CD14-positive monocyte (primary cell): ENCODE measurements around the gene OR5K2. TPM values are rescaled to one million over a fixed set of nuclear protein-coding genes. Genes with fewer than 3 reads are reported as not detected.

Experiments used
- DNase-seq, 3 donors: peaks; one replicate each; pipeline ENCODE4 v3.0.0-alpha.2; 2011 to 2022
- H2AFZ ChIP-seq: 2 replicates; pipeline ENCODE4 v1.6.0; 2012; ENCODE audit warnings: mild to moderate bottlenecking, low read depth, low read length, inconsistent platforms; ENCODE audit not compliant: insufficient read depth, poor library complexity, severe bottlenecking
- H3K27ac ChIP-seq, 2 donors: 1 replicate in 1 of 2; 2 replicates in 1 of 2; pipeline ENCODE4 v1.5.1; 2012 to 2013; ENCODE audit warnings: low read length in 2 of 2, control low read depth in 1 of 2, inconsistent platforms in 1 of 2, low read depth in 1 of 2, mild to moderate bottlenecking in 1 of 2
- H3K27me3 ChIP-seq, 2 donors: one replicate each; pipeline versions ENCODE4 v1.6.0 to v1.6.1; 2011 to 2013; ENCODE audit warnings: low read length in 2 of 2; ENCODE audit not compliant: control insufficient read depth in 2 of 2, insufficient read depth in 2 of 2
- H3K36me3 ChIP-seq, 2 donors: replicated peaks in 1 of 2; 1 replicate in 1 of 2; 2 replicates in 1 of 2; pipeline versions ENCODE4 v1.5.1 to v1.6.1; 2012 to 2013; ENCODE audit warnings: low read length in 2 of 2, control low read depth in 1 of 2, inconsistent platforms in 1 of 2, mild to moderate bottlenecking in 1 of 2; ENCODE audit not compliant: insufficient read depth in 2 of 2, control insufficient read depth in 1 of 2
- H3K4me1 ChIP-seq, 2 donors: 1 replicate in 1 of 2; 2 replicates in 1 of 2; pipeline versions ENCODE4 v1.5.1 to v1.6.1; 2012 to 2013; ENCODE audit warnings: low read length in 2 of 2, control low read depth in 1 of 2, inconsistent platforms in 1 of 2, mild to moderate bottlenecking in 1 of 2, moderate library complexity in 1 of 2; ENCODE audit not compliant: insufficient read depth in 2 of 2, control insufficient read depth in 1 of 2
- H3K4me2 ChIP-seq: replicated peaks from 2 replicates; pipeline ENCODE3; 2012; ENCODE audit warnings: low read length, moderate library complexity, mild to moderate bottlenecking; ENCODE audit not compliant: poor library complexity, severe bottlenecking; ENCODE audit errors: extremely low read depth
- H3K4me3 ChIP-seq, 3 experiments: fragments of 200-600 bp in 1 of 3; sonication (generic) in 1 of 3; replicated peaks in 1 of 3; 1 replicate in 2 of 3; 2 replicates in 1 of 3; pipeline ENCODE4 v1.5.1; 2011 to 2013; ENCODE audit warnings: low read length in 3 of 3, mild to moderate bottlenecking in 3 of 3, control low read depth in 2 of 3, low read depth in 2 of 3, inconsistent platforms in 1 of 3, moderate library complexity in 1 of 3
- H3K79me2 ChIP-seq: 2 replicates; pipeline ENCODE4 v1.6.0; 2012; ENCODE audit warnings: mild to moderate bottlenecking, control low read depth, inconsistent platforms, low read length, moderate library complexity; ENCODE audit not compliant: insufficient read depth
- H3K9ac ChIP-seq: 2 replicates; pipeline ENCODE4 v1.6.0; 2017; ENCODE audit warnings: low read length, mild to moderate bottlenecking; ENCODE audit not compliant: insufficient read depth, poor library complexity, severe bottlenecking
- H3K9me3 ChIP-seq, 2 donors: replicated peaks in 1 of 2; 1 replicate in 1 of 2; 2 replicates in 1 of 2; pipeline versions ENCODE4 v1.5.1 to v1.6.1; 2012 to 2013; ENCODE audit warnings: low read length in 2 of 2, control low read depth in 1 of 2; ENCODE audit not compliant: control insufficient read depth in 1 of 2, insufficient read depth in 1 of 2
- H4K20me1 ChIP-seq: 2 replicates; pipeline ENCODE4 v1.6.0; 2012; ENCODE audit warnings: mild to moderate bottlenecking, low read length, control low read depth, moderate library complexity; ENCODE audit not compliant: insufficient read depth
- H3K27ac Mint-ChIP-seq, 7 donors: one replicate each; pipeline ENCODE4 v1.8.0; 2020; ENCODE audit warnings: mild to moderate bottlenecking in 7 of 7, mixed read lengths in 7 of 7, moderate library complexity in 6 of 7, inconsistent platforms in 2 of 7
- H3K27me3 Mint-ChIP-seq, 3 donors: one replicate each; pipeline ENCODE4 v1.8.0; 2021 to 2022; ENCODE audit warnings: low read depth in 3 of 3, mild to moderate bottlenecking in 3 of 3, mixed read lengths in 3 of 3, moderate library complexity in 3 of 3, inconsistent platforms in 1 of 3
- H3K36me3 Mint-ChIP-seq, 2 donors: one replicate each; pipeline ENCODE4 v1.8.0; 2020; ENCODE audit warnings: mixed read lengths in 2 of 2, inconsistent platforms in 1 of 2, mild to moderate bottlenecking in 1 of 2
- H3K4me1 Mint-ChIP-seq: one replicate; pipeline ENCODE4 v1.8.0; 2020; ENCODE audit warnings: mild to moderate bottlenecking, mixed read lengths
- H3K4me3 Mint-ChIP-seq, 2 donors: one replicate each; pipeline ENCODE4 v1.8.0; 2020; ENCODE audit warnings: mild to moderate bottlenecking in 2 of 2, mixed read lengths in 2 of 2, moderate library complexity in 1 of 2
- H3K9me3 Mint-ChIP-seq, 7 donors: one replicate each; pipeline ENCODE4 v1.8.0; 2020 to 2022; ENCODE audit warnings: mixed read lengths in 7 of 7, mild to moderate bottlenecking in 6 of 7, moderate library complexity in 6 of 7, inconsistent platforms in 2 of 7
- CTCF ChIP-seq: fragments of 200-600 bp; IDR thresholded peaks from one replicate; pipeline ENCODE4 v1.8.0; 2022; ENCODE audit warnings: antibody characterized with exemption, mild to moderate bottlenecking
- WGBS: methylation state at CpG from one replicate; pipeline ENCODE4 v1.1.5; 2013; ENCODE audit warnings: missing lambda C conversion rate; ENCODE audit not compliant: insufficient coverage; 5-methylcytosine and 5-hydroxymethylcytosine counted together
- intact Hi-C, 2 donors: fragments of 100-400 bp; cut with micrococcal nuclease; formaldehyde crosslinking; loops; one replicate each; pipeline versions ENCODE4 v1.15.0 to v1.15.1; 2023
- polyA plus RNA-seq, 3 donors: library from polyadenylated mRNA; depleted of rRNA in 1 of 3; unstranded in 2 of 3; stranded (reverse) in 1 of 3; fragments of 300-500 nt in 2 of 3; fragments of >200 nt in 1 of 3; fragmentation: Illumina TruSeq in 2 of 3; gene quantifications; 1 replicate in 2 of 3; 2 replicates in 1 of 3; pipeline ENCODE4 v1.2.3, GENCODE V29; 2012 to 2021

OR5K2 gene
- polyA plus RNA-seq, 3 donors = not detected

GRCh38 chr3:98514948-98515347, 17.5 kb downstream of the OR5K2 start:
- Mint-ChIP-seq H3K27me3 (no peaks in the 10 kb centered on the region), H3K9me3 (no peaks in the 10 kb centered on the region), H3K4me1 (peaks cover 25% of the 10 kb centered on the region), H3K36me3 (peaks cover 60 to 61% of the 10 kb centered on the region in 2 donors), H3K4me3 (no peak overlapping the region), H3K27ac (no peak overlapping the region)
- Histone ChIP-seq H3K27ac (no peak overlapping the region), H3K27me3 (no peaks in the 10 kb centered on the region), H4K20me1 (no peaks in the 10 kb centered on the region), H3K4me3 (no peak overlapping the region), H3K79me2 (peaks cover 12% of the 10 kb centered on the region), H3K9me3 (no peaks in the 10 kb centered on the region), H3K4me2 (no peak overlapping the region), H2AFZ (no peak overlapping the region), H3K9ac (no peak overlapping the region), H3K4me1 (peaks cover 6 to 11% of the 10 kb centered on the region in 2 donors), H3K36me3 (peaks cover 44 to 69% of the 10 kb centered on the region in 2 donors)
- no CpG with 5 or more reads among the region's 1 CpG for WGBS
- no peak for DNase-seq
- no peak for TF ChIP-seq CTCF
- intact Hi-C loops = no loop called here

GRCh38 chr3:98518816-98519215, 21.3 kb downstream of the OR5K2 start:
- Histone ChIP-seq H3K79me2 (peaks cover 41% of the 10 kb centered on the region), H3K4me3 (no peak overlapping the region), H3K27ac (peak overlapping the region in 1 of 2 donors; percentile 17), H3K9ac (no peak overlapping the region), H4K20me1 (no peaks in the 10 kb centered on the region), H3K27me3 (no peaks in the 10 kb centered on the region), H3K9me3 (no peaks in the 10 kb centered on the region), H2AFZ (no peak overlapping the region), H3K4me1 (peaks cover 11 to 19% of the 10 kb centered on the region in 2 donors), H3K4me2 (no peak overlapping the region), H3K36me3 (peaks cover 48 to 66% of the 10 kb centered on the region in 2 donors)
- Mint-ChIP-seq H3K27me3 (no peaks in the 10 kb centered on the region), H3K4me3 (no peak overlapping the region), H3K36me3 (peaks cover 53 to 60% of the 10 kb centered on the region in 2 donors), H3K4me1 (peaks cover 29% of the 10 kb centered on the region), H3K9me3 (no peaks in the 10 kb centered on the region), H3K27ac (peak overlapping the region in 2 of 7 donors; percentile 21 to 51)
- 100% methylated on average over 2 of the region's 2 CpGs for WGBS
- no peak for DNase-seq
- TF ChIP-seq CTCF = no peak
- intact Hi-C loops = no loop called here
